Measurements from ENCODE around the gene SCAF4. TPM values are rescaled to one million over a fixed set of nuclear protein-coding genes. Genes with fewer than 3 reads are reported as not detected.

Gene SCAF4
- polyA plus RNA-seq, 2 of the 4 experiments (the other 2 are of a cell fraction), result 10.4 to 16.6 TPM

- TF ChIP-seq CBX2 (IDR thresholded peaks at IDR 0.05; ENCODE audit: borderline replicate concordance, low read depth) (no peak), E2F6 (IDR thresholded peaks at IDR 0.05; ENCODE audit: borderline replicate concordance, low read depth) (no peak), TP53 (CRISPR knock-in tag; IDR thresholded peaks at IDR 0.05) (no peak), EHMT2 (IDR thresholded peaks at IDR 0.05; ENCODE audit: low read depth) (no peak), RFX5 (IDR thresholded peaks at IDR 0.05) (no peak), RNF2 (IDR thresholded peaks at IDR 0.05; ENCODE audit: borderline replicate concordance, low read depth) (no peak), NR3C1 (IDR thresholded peaks at IDR 0.05) (no peak), FOSB (CRISPR knock-in tag; IDR thresholded peaks at IDR 0.05) (no peak), HEYL (CRISPR knock-in tag; IDR thresholded peaks at IDR 0.05) (no peak), NPAS2 (CRISPR knock-in tag; IDR thresholded peaks at IDR 0.05; ENCODE audit: borderline replicate concordance) (no peak), KDM5A (IDR thresholded peaks at IDR 0.05) (no peak), MAX (IDR thresholded peaks at IDR 0.05) (no peak), MAZ (IDR thresholded peaks at IDR 0.05; ENCODE audit: borderline replicate concordance, low read depth, low read length) (no peak), HMGXB4 (CRISPR knock-in tag; IDR thresholded peaks at IDR 0.05; ENCODE audit: borderline replicate concordance) (no peak), GATA3 (IDR thresholded peaks at IDR 0.05; ENCODE audit: borderline replicate concordance) (no peak), BHLHE40 (IDR thresholded peaks at IDR 0.05; ENCODE audit: low read depth, low read length) (no peak)
- no peak for ATAC-seq
- Histone ChIP-seq H3K27ac (no peak overlapping the region), H3K4me2 (no peak overlapping the region), H3K9me3 (no peaks in the 10 kb centered on the region), H3K4me3 (no peak overlapping the region), H3K4me1 (peaks cover 23% of the 10 kb centered on the region; the same call in 2 of the 3 replicates)
- WGBS (ENCODE audit: missing lambda C conversion rate), result 89% methylated on average over 3 of the region's 3 CpGs
- FAIRE-seq, result no peak
- ChIA-PET CTCF (no interaction called here), POLR2A (no interaction called here)
- DNase-seq (ENCODE audit: low read depth in 1 of 2, low spot score in 1 of 2), result no peak
Measured at GRCh38 chr21:31720739-31721138, 11.2 kb downstream of the SCAF4 start.

GRCh38 chr21:31720330-31720729 lies 11.6 kb downstream of the SCAF4 start:
- DNase-seq (ENCODE audit: low read depth in 1 of 2, low spot score in 1 of 2) (no peak), FAIRE-seq (no peak), ATAC-seq (no peak)
- no peak overlapping the region for H3K4me2 ChIP-seq
- no peak overlapping the region for H3K4me3 ChIP-seq
- WGBS (ENCODE audit: missing lambda C conversion rate), result 66% methylated on average over 2 of the region's 2 CpGs
- no peak overlapping the region for H3K27ac ChIP-seq
- H3K4me1 ChIP-seq, result peaks cover 26% of the 10 kb centered on the region; the same call in 2 of the 3 replicates
- POLR2A ChIA-PET, result no interaction called here
- CTCF ChIA-PET, result no interaction called here
- no peaks in the 10 kb centered on the region for H3K9me3 ChIP-seq
- TF ChIP-seq REST (IDR thresholded peaks at IDR 0.05), result no peak
- TF ChIP-seq NR3C1 (IDR thresholded peaks at IDR 0.05), result no peak
- TF ChIP-seq ZFP36 (IDR thresholded peaks at IDR 0.05; ENCODE audit: borderline replicate concordance, partially characterized antibody), result no peak
- TF ChIP-seq JUN (IDR thresholded peaks at IDR 0.05), result no peak
- TF ChIP-seq ESRRA (IDR thresholded peaks at IDR 0.05; ENCODE audit: borderline replicate concordance, low read length), result no peak
- no peak for TF ChIP-seq NPAS2 (CRISPR knock-in tag; IDR thresholded peaks at IDR 0.05; ENCODE audit: borderline replicate concordance)
- TF ChIP-seq POLR2AphosphoS2 (conservative IDR thresholded peaks at IDR 0.05; ENCODE audit: low read length), result no peak
- TF ChIP-seq HES2 (IDR thresholded peaks at IDR 0.05), result no peak
- no peak for TF ChIP-seq ZSCAN20 (CRISPR knock-in tag; IDR thresholded peaks at IDR 0.05)
- TF ChIP-seq CBX2 (IDR thresholded peaks at IDR 0.05; ENCODE audit: borderline replicate concordance, low read depth), result no peak
- TF ChIP-seq E2F6 (IDR thresholded peaks at IDR 0.05; ENCODE audit: borderline replicate concordance, low read depth), result no peak
- TF ChIP-seq TP53 (CRISPR knock-in tag; IDR thresholded peaks at IDR 0.05), result no peak
- TF ChIP-seq FOSL2 (IDR thresholded peaks at IDR 0.05), result no peak
- no peak for TF ChIP-seq FOSL2 (CRISPR knock-in tag; IDR thresholded peaks at IDR 0.05)
- TF ChIP-seq KDM5A (IDR thresholded peaks at IDR 0.05), result no peak

Measured in A549 (cell line).